Thyroid gland (tissue), 4 donors: ENCODE results near the gene OXA1L. TPM values are rescaled to one million over a fixed set of nuclear protein-coding genes. Genes with fewer than 3 reads are reported as not detected.

Source experiments
- DNase-seq, 2 donors: peaks; one replicate each; pipeline ENCODE4 v3.0.0-alpha.2; 2019
- H3K27ac ChIP-seq, 3 donors: fragments of 200-600 bp; sonication (generic); 1 replicate in 2 of 3; 2 replicates in 1 of 3; pipeline ENCODE4 v1.5.1; 2016 to 2019; ENCODE audit warnings: mild to moderate bottlenecking in 1 of 3, moderate library complexity in 1 of 3
- H3K27me3 ChIP-seq: fragments of 200-600 bp; sonication (generic); one replicate; pipeline ENCODE4 v1.5.1; 2019
- H3K36me3 ChIP-seq, 2 donors: fragments of 200-600 bp; sonication (generic); one replicate each; pipeline ENCODE4 v1.5.1; 2016 to 2019
- H3K4me1 ChIP-seq, 2 donors: fragments of 200-600 bp; sonication (generic); one replicate each; pipeline ENCODE4 v1.5.1; 2017 to 2019
- H3K4me3 ChIP-seq, 3 donors: fragments of 200-600 bp; sonication (generic); replicated peaks in 1 of 3; 1 replicate in 2 of 3; 2 replicates in 1 of 3; pipeline ENCODE4 v1.5.1; 2016; ENCODE audit warnings: mild to moderate bottlenecking in 1 of 3
- H3K9me3 ChIP-seq: fragments of 200-600 bp; sonication (generic); one replicate; pipeline ENCODE4 v1.5.1; 2017
- POLR2A ChIP-seq, 2 donors: fragments of 450-650 bp; IDR thresholded peaks; one replicate each; pipeline ENCODE4 v1.6.1; 2017; ENCODE audit warnings: antibody characterized with exemption in 2 of 2, mild to moderate bottlenecking in 2 of 2, moderate library complexity in 1 of 2
- WGBS, 2 donors: methylation state at CpG; one replicate each; pipeline ENCODE4 v1.1.5; 2017; 5-methylcytosine and 5-hydroxymethylcytosine counted together
- intact Hi-C: fragments of 100-400 bp; cut with DNase I; formaldehyde crosslinking; loops from one replicate; pipeline ENCODE4 v1.15.1; 2023
- small RNA-seq: library from RNA; depleted of rRNA; stranded (forward); fragments of <200 nt; gene quantifications from one replicate; pipeline ENCODE3, GENCODE V24; 2016
- total RNA-seq, 4 donors: library from RNA; depleted of rRNA; stranded (reverse); fragments of >200 nt; gene quantifications; one replicate each; pipeline ENCODE4 v1.2.3, GENCODE V29; 2016
- TF ChIP-seq, protein P1 (sequence below), 6 experiments: fragments of 200-600 bp in 3 of 6; fragments of 450-650 bp in 3 of 6; sonication (generic) in 3 of 6; IDR thresholded peaks; one replicate each; pipeline ENCODE4 v1.5.1; 2016 to 2019; ENCODE audit warnings: antibody characterized with exemption in 6 of 6, mild to moderate bottlenecking in 2 of 6, inconsistent platforms in 1 of 6, moderate library complexity in 1 of 6

OXA1L gene
- total RNA-seq, 4 donors from 2014 or later, result 104 to 131 (median 117) TPM

DNA sequence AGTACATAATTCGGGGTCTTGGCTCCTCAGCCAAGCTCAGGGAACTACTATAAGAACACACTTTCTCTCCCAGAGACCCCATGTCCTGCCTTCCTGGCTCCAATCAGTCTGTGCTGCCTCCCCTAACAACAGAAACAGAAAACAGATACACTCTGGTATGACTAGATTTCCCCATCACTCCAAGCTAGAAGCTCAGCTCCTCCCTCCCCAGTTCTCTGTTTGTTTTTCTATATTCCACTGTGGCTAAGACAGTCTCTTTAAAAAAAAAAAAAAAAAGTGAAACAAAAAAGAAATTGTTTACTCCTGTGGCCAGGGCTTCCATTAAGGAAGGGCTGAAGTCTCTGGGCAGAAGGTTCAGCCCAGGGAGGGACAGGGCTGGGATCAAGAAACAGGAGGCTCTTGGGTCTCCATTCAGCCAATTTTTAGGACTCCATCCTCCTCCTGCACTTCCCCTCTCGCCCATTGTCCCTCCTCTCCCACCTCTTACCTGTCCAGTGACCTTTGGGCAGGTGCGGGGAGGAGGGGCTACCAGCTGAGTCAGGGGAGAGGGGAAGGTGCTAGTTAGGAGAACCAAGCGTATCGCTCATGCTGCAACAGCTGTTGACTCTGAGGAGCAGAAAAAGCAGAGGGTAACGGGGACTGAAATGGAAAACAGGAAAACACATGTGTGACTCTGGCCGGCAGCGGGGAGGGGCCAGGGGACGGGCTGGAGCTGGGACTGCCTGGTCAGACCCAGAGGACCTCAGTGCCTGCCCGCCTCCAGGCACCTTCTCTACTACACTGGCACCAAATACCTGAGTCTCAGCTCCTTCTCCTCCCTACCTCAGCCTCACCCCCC lies 52.9 kb downstream of the OXA1L start:
- intact Hi-C loops, result no loop called here
- H3K9me3 ChIP-seq, result no peaks in the 10 kb centered on the region
- TF ChIP-seq, protein P1, sequence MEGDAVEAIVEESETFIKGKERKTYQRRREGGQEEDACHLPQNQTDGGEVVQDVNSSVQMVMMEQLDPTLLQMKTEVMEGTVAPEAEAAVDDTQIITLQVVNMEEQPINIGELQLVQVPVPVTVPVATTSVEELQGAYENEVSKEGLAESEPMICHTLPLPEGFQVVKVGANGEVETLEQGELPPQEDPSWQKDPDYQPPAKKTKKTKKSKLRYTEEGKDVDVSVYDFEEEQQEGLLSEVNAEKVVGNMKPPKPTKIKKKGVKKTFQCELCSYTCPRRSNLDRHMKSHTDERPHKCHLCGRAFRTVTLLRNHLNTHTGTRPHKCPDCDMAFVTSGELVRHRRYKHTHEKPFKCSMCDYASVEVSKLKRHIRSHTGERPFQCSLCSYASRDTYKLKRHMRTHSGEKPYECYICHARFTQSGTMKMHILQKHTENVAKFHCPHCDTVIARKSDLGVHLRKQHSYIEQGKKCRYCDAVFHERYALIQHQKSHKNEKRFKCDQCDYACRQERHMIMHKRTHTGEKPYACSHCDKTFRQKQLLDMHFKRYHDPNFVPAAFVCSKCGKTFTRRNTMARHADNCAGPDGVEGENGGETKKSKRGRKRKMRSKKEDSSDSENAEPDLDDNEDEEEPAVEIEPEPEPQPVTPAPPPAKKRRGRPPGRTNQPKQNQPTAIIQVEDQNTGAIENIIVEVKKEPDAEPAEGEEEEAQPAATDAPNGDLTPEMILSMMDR (IDR thresholded peaks at IDR 0.05), result no peak
- TF ChIP-seq POLR2A (IDR thresholded peaks at IDR 0.05), result peak in 1 of 2 donors; percentile 90
- 7 to 10% methylated on average over 10 of the region's 10 CpGs for WGBS, 2 donors
- DNase-seq, result peak; percentile 89 to 90
- no peak overlapping the region for H3K4me3 ChIP-seq
- H3K27ac ChIP-seq, result peak overlapping the region; percentile 80 to 96 (median 91)
- H3K36me3 ChIP-seq, result no peaks in the 10 kb centered on the region
- H3K4me1 ChIP-seq, result peaks cover 34 to 51% of the 10 kb centered on the region in 2 donors
- H3K27me3 ChIP-seq, result no peaks in the 10 kb centered on the region

DNA sequence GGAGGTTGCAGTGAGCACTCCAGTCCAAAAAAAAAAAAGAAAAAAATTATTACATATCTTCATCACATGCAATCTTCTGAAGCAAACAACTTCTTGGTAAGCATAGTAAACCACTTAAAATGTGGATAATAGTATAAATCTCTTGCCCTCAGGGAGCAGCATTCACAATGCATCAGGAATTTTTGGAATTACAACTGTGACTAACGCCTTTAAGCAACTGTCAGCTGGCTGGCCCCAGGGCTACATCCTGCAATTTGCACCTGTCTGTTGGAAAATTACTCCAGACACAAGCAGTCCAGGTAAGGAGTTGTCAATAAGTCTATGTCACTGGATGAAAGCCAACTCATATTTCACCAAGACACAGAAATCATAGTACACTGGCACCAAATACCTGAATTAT lies 54.2 kb downstream of the OXA1L start:
- WGBS, 2 donors, result 87 to 95% methylated on average over 1 of the region's 1 CpG
- TF ChIP-seq POLR2A (IDR thresholded peaks at IDR 0.05), result no peak
- DNase-seq, result no peak
- Histone ChIP-seq H3K9me3 (no peaks in the 10 kb centered on the region), H3K27me3 (no peaks in the 10 kb centered on the region), H3K27ac (peak overlapping the region in 1 of 3 donors; percentile 96), H3K4me3 (no peak overlapping the region), H3K4me1 (peaks cover 31 to 51% of the 10 kb centered on the region in 2 donors), H3K36me3 (no peaks in the 10 kb centered on the region)
- intact Hi-C loops, result loop anchor here (10.0 kb wide), 1 partner anchor 46 kb away; no protein-coding TSS in a partner anchor

DNA sequence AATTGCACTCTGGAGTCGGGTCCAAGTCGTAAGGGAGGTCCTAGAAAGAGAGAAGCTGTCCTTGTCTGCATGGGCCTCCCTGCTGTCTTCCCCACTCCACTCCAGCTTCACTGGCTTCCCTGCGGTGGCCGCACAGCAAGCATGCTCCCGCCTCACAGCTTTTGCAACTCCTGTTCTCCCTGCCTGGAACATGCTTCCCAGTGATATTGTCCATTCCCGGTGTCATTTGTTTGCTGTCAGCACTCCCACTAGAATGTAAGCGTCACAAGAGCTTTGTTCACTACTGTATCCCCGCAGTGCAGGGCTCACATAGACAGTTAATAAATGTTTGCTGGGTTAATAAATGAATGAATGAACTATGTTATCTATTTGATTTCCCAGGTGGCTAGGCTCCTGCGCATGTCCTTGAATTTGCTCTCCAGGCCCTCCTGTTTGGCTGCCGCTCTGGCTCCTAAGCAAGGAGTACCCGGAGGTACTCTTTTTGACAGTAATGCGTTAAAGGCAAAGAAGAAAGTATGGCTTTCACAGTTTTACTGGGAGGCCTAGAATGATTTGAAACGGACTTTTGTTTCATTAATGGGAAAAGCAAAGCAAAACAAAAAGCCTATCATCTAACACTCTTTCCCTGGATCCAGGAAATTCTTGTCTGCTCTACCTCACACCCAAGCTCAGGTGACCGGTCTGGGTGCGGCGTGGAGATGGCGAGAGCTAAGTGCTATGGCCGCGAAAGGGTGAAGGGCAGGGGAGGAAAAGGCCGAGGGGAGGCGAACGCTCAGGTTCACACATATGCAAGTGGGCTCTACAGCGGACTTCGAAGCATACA lies 54.9 kb downstream of the OXA1L start:
- Histone ChIP-seq H3K27me3 (no peaks in the 10 kb centered on the region), H3K9me3 (no peaks in the 10 kb centered on the region), H3K27ac (peak overlapping the region in 1 of 3 donors; percentile 83), H3K36me3 (no peaks in the 10 kb centered on the region), H3K4me1 (peaks cover 31 to 48% of the 10 kb centered on the region in 2 donors), H3K4me3 (no peak overlapping the region)
- TF ChIP-seq POLR2A (IDR thresholded peaks at IDR 0.05), result no peak
- TF ChIP-seq, protein P1 (IDR thresholded peaks at IDR 0.05), result no peak
- intact Hi-C loops, result loop anchor here (2.0 to 10.0 kb wide), 2 partner anchors 31 to 47 kb away; no protein-coding TSS in a partner anchor
- no peak for DNase-seq
- WGBS, 2 donors, result 85 to 92% methylated on average over 24 of the region's 24 CpGs

DNA sequence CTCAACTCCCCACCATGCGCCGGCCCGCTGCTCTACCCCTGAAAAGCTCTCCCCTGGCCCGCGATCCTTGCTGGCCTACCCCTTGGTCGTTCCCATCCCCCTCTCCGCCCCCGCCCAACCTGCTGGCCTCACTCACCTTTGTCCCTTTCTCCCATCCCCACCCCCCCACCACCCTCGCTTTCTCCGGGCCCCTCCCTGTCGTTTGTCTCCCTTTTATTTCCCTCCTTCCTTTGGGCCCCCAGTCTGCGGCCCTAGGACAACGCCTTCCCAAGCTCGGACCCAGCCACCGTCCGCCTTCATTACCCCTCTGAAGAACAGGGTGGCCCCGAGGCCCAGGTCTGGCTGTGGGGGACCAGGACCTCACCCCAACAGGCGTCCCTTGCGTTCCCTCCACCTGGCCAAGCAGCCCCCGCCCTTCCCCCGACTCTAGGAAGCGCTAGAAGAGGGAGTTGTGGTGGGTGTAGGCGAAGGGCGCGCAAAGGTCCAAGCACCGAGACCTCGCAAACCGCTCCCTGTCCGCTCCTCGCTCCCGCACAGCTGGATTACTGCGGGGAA lies 55.6 kb downstream of the OXA1L start:
- intact Hi-C loops, result loop anchor here (2.0 to 10.0 kb wide), 2 partner anchors 31 to 47 kb away; no protein-coding TSS in a partner anchor
- WGBS, 2 donors, result 67 to 69% methylated on average over 27 to 31 of the region's 32 CpGs
- Histone ChIP-seq H3K4me3 (peak overlapping the region in 1 of 3 donors; percentile 21), H3K4me1 (peaks cover 31 to 48% of the 10 kb centered on the region in 2 donors), H3K36me3 (no peaks in the 10 kb centered on the region), H3K27ac (peak overlapping the region; percentile 48 to 83 (median 69)), H3K27me3 (no peaks in the 10 kb centered on the region), H3K9me3 (no peaks in the 10 kb centered on the region)
- no peak for DNase-seq
- no peak for TF ChIP-seq POLR2A (IDR thresholded peaks at IDR 0.05)
- TF ChIP-seq, protein P1 (IDR thresholded peaks at IDR 0.05), result no peak

Small RNA genes within 50 kb of the gene (small RNA-seq; reads per million reads assigned to genes)
- gene RF00588, result not detected

Other genes with a start within 250 kb of the OXA1L start
- 100 to 1,000 TPM; 235 to 430 (median 335) TPM for gene DAD1, start 177.5 kb upstream of the OXA1L start, total RNA-seq
- gene ABHD4, start 168.4 kb upstream of the OXA1L start, total RNA-seq, result 10 to 100 TPM; 31.5 to 66.4 (median 53.7) TPM
- gene OR6J1, start 122.3 kb upstream of the OXA1L start, total RNA-seq, result not detected
- gene SLC7A7, start 48.7 kb downstream of the OXA1L start, total RNA-seq, result 10 to 100 TPM in 3 of 4 donors, 1 to 10 TPM in 1; 8.4 to 15.1 (median 13.7) TPM
- 100 to 1,000 TPM in 2 of 4 donors, 10 to 100 TPM in 2; 43.7 to 166 (median 76.3) TPM for gene MRPL52, start 63.2 kb downstream of the OXA1L start, total RNA-seq
- gene MMP14, start 69.9 kb downstream of the OXA1L start, total RNA-seq, result 100 to 1,000 TPM in 1 of 4 donors, 10 to 100 TPM in 3; 59.7 to 119 (median 88.5) TPM
- gene LRP10, start 105.1 kb downstream of the OXA1L start, total RNA-seq, result 100 to 1,000 TPM; 107 to 143 (median 121) TPM
- gene REM2, start 116.5 kb downstream of the OXA1L start, total RNA-seq, result 1 to 10 TPM in 1 of 4 donors, under 1 TPM in 2, not detected in 1; 0.54 to 1.2 (median 0.89) TPM
- 1,000 to 10,000 TPM in 2 of 4 donors, 100 to 1,000 TPM in 2; 157 to 1,409 (median 683) TPM for gene RBM23, start 152.5 kb downstream of the OXA1L start, total RNA-seq
- gene PRMT5, start 162.7 kb downstream of the OXA1L start, total RNA-seq, result 10 to 100 TPM; 60.7 to 73.8 (median 63.2) TPM
- gene HAUS4, start 190.4 kb downstream of the OXA1L start, total RNA-seq, result 10 to 100 TPM; 25.7 to 40.8 (median 40.0) TPM
- 10 to 100 TPM; 18.4 to 40.5 (median 34.8) TPM for gene AJUBA, start 215.9 kb downstream of the OXA1L start, total RNA-seq
- 10 to 100 TPM; 11.6 to 20.6 (median 15.4) TPM for gene C14orf93, start 243.5 kb downstream of the OXA1L start, total RNA-seq